ENCODE measurements around the gene LTB4R2.

Gene LTB4R2

GRCh38 chr14:24297190-24297964, 12.6 kb upstream of the LTB4R2 start:
- FAIRE-seq: no peak
- DNase-seq (ENCODE audit: insufficient read length, low spot score): no peak

DNA sequence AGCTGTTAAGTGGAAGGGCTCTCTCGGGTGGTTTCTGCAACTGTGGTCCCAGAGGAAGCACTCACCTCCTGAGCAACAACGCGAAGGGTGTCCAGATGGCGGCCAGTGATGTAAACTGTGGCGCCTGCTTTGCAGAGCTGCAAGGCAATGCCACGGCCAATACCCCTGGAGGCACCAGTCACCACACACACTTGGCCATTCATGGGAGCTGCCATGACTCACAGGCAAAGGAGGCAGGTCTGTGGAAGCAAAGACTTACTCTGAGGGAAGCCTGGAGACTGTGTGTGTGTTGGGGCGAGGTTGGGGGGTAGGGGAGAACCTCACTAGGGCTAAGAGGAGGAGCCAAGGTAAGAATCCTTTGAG, 11.1 kb upstream of the LTB4R2 start:
- DNase-seq (ENCODE audit: insufficient read length, low spot score) (no peak), FAIRE-seq (no peak)

GRCh38 chr14:24299255-24300191, 10.4 kb upstream of the LTB4R2 start, which contains the start of the genes DHRS1 and NOP9:
Gene DHRS1 (minus strand): TSS chr14:24299780. CDS start chr14:24299106, 674 bp downstream.
Gene NOP9 (plus strand): TSS chr14:24299850. CDS start chr14:24299955, 105 bp downstream.
- DNase-seq (ENCODE audit: insufficient read length, low spot score) (peak; percentile 89), FAIRE-seq (peak; percentile 91)

DNA sequence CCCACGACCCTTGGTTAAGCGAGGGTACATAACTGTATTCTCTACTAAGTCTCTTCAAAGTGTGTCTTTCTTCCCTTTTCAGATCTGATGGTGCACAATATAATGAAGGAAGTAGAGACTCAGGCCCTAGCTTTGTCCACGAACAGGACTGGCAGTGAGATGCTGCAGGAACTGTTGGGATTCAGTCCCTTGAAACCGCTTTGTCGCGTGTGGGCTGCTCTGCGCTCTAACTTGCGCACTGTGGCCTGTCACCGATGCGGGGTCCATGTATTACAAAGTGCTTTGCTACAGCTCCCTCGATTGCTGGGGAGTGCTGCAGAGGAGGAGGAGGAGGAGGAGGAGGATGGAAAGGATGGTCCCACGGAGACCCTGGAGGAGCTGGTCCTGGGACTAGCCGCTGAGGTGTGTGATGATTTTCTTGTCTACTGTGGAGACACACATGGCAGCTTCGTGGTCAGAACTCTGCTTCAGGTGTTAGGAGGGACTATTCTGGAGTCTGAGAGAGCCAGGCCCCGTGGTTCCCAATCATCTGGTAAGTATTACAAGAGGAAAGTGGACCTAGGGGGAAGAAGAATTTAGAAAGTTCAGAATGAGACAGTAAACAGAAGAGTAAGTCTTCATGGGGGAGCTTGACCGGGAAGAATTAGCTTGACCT, 9.5 kb upstream of the LTB4R2 start:
- DNase-seq (ENCODE audit: insufficient read length, low spot score) (no peak), FAIRE-seq (no peak)

DNA sequence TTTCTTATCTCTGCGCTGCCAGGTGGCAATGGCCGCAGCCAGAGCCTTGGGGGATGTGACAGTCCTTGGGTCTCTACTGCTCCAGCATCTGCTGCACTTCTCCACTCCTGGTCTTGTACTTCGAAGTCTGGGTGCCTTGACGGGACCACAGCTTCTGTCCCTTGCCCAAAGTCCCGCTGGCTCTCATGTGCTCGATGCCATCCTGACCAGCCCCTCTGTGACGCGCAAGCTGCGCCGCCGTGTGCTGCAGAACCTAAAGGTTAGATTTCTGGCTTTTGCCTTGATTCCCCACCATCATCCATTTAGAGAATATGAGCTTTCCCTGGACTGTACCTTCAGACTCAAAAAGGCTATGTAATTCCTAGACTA, 5.9 kb upstream of the LTB4R2 start:
- no peak for FAIRE-seq
- DNase-seq (ENCODE audit: insufficient read length, low spot score): no peak

DNA sequence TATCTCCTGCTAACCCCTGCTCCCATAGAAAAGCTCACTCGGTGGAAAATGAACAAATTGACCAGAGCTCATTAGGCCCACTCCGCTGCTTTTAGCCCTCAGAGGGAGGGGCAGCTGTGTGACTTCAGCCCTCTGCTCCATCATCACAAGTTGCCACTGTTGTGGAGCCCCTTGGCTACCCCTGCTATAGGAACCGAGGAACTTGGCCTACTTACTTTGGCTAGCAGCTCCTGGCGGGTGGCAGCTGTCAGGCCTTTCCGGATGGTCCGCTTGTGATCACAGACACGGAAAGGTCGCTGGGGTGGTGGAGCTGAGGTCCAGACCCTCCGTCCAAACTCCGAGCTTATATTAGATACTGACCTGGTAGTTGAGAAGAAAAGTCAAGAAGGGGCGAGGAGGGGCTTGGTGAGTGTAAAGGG, 2.8 kb upstream of the LTB4R2 start:
- FAIRE-seq (no peak), DNase-seq (ENCODE audit: insufficient read length, low spot score) (no peak)

DNA sequence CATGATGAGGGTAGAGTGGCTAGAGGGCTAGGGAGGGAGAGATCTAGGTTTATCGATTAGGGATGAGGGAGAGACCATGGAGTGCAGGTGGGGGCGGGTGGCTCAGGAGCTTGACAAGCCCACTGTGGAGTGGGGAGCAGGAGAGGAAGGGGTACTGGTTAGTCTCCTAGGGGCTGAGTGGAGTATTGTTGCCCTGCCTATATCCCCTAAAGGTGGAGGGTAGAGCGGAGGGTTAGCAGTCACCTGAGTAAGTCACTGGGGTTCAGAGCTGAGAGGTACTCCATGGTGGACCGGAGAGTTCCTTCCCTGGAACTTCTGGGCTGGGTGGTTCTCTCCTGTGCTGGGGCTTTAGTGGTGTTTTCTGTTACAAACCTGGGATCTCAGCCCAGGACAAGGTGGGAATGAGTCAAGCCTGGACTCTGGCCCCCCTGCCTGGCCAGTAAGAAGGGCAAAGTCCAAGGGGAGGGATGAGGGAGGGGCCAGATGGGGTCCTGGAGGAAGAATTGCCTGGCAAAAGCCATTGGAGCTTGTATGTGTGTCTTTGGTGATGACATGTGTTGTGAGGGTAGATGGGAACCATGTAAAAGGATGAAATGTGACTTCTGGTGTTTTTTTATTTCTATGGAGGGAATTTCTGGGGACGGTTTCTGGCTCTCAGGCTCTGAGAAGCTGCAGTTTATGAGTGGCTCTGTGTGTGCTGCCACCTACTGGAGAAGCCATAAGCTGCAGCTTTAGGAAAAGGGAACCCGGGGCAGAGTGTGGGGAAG, 2.2 kb upstream of the LTB4R2 start, which contains the start of gene CIDEB:
CIDEB (minus strand) TSS at position 403 of the 767 bp plus-strand sequence; CDS start at position 284, 119 bp downstream.
- FAIRE-seq: peak; percentile 86
- DNase-seq (ENCODE audit: insufficient read length, low spot score): no peak

- no peak for DNase-seq (ENCODE audit: insufficient read length, low spot score)
- FAIRE-seq: no peak
These were observed 1.4 kb upstream of the LTB4R2 start for GRCh38 chr14:24308342-24309124.

DNA sequence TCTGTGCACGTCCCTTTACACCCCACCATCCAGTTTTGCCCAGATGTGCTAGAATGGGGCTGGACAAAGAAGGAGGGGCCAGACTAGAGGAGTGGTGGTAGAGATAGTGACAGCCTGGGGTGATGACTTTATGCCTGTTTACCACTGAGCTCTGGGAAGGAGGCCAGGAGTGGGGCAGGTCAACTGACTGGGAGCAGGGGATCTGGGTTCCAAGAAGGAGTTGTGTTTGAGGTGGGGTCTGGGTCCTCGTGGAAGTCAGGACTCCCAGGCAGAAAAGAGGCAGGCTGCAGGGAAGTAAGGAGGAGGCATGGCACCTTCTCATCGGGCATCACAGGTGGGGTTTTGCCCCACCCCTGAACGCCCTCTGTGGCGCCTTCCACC, 315 bp downstream of the LTB4R2 start:
- peak; percentile 11 for FAIRE-seq

DNA sequence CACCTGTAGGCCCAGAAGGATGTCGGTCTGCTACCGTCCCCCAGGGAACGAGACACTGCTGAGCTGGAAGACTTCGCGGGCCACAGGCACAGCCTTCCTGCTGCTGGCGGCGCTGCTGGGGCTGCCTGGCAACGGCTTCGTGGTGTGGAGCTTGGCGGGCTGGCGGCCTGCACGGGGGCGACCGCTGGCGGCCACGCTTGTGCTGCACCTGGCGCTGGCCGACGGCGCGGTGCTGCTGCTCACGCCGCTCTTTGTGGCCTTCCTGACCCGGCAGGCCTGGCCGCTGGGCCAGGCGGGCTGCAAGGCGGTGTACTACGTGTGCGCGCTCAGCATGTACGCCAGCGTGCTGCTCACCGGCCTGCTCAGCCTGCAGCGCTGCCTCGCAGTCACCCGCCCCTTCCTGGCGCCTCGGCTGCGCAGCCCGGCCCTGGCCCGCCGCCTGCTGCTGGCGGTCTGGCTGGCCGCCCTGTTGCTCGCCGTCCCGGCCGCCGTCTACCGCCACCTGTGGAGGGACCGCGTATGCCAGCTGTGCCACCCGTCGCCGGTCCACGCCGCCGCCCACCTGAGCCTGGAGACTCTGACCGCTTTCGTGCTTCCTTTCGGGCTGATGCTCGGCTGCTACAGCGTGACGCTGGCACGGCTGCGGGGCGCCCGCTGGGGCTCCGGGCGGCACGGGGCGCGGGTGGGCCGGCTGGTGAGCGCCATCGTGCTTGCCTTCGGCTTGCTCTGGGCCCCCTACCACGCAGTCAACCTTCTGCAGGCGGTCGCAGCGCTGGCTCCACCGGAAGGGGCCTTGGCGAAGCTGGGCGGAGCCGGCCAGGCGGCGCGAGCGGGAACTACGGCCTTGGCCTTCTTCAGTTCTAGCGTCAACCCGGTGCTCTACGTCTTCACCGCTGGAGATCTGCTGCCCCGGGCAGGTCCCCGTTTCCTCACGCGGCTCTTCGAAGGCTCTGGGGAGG, 985 bp downstream of the LTB4R2 start, which contains the start of gene LTB4R:
LTB4R (plus strand) TSS at position 857 of the 959 bp plus-strand sequence. CDS start 4,150 bp downstream, outside the sequence.
- FAIRE-seq (peak; percentile 81), DNase-seq (ENCODE audit: insufficient read length, low spot score) (peak; percentile 76)

More for the DNA sequence above, 315 bp downstream of the LTB4R2 start:
- DNase-seq (ENCODE audit: insufficient read length, low spot score): no peak

- FAIRE-seq (peak; percentile 23), DNase-seq (ENCODE audit: insufficient read length, low spot score) (no peak)
These were observed 2.1 kb downstream of the LTB4R2 start for GRCh38 chr14:24311837-24312615.

- DNase-seq (ENCODE audit: insufficient read length, low spot score) (no peak), FAIRE-seq (peak; percentile 52)
These were observed 3.0 kb downstream of the LTB4R2 start for GRCh38 chr14:24312736-24313507.

GRCh38 chr14:24313913-24314312, 4.0 kb downstream of the LTB4R2 start:
- FAIRE-seq: no peak

DNA sequence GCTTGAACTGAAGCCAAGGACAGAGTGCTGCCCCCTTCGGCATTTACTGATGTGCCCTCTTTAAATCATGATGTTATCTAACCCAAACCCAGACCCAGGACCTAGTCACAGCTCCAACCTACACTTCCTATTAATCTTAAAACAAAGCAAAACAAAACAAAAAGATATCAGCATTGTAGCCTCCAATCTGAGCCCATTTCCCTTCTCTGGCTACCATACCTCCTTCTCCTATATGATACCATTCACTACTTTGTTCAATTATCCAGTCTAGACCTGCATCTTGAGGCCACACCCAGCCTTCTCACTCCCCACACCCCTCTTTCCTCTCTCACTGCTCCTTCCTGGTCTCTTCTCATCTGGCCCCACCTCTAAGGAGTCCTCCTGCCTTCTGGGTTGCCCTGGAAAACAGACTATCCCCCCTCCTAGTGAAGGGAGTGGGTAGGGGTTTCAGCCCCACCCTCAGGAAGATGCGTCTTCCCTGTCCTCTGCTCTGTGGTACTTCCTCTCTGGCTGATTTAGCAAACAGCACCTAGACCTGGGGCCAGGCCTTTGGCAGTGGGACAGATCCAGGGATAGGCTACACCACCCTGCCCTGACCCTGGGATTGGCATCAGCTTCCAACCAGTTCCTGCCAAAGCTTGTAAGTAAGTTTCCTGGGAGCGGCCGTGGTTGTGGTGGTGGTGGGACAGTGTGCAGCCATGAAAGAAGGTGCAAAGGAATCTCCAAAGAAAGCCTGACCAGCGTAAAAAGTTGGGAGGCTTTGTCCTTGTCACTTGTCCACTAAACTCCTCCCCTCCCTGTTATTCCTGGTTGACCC, 4.6 kb downstream of the LTB4R2 start:
- FAIRE-seq (no peak), DNase-seq (ENCODE audit: insufficient read length, low spot score) (no peak)

More at GRCh38 chr14:24313913-24314312, 4.0 kb downstream of the LTB4R2 start:
- no peak for DNase-seq (ENCODE audit: insufficient read length, low spot score)

- FAIRE-seq (no peak), DNase-seq (ENCODE audit: insufficient read length, low spot score) (no peak)
These were observed 5.4 kb downstream of the LTB4R2 start for GRCh38 chr14:24315243-24315806.

All from GM19239 (cell line).